MM.1S (cell line): Measurements from ENCODE around the gene HOXC6.
"Not testable (repeated sequence)": the region's sequence is repeated elsewhere in the genome, so short reads cannot be mapped to it uniquely, and the experiment has no call there.

ENCODE experiments used
- EZH2 ChIP-seq: fragments of 300-600 bp; sonication (generic); optimal IDR thresholded peaks from 2 replicates; pipeline ENCODE3; 2017; ENCODE audit warnings: low read depth, mild to moderate bottlenecking, antibody characterized with exemption, low read length, mixed read lengths
- EZH2phosphoT487 ChIP-seq: fragments of 300-600 bp; sonication (generic); IDR thresholded peaks from 2 replicates; pipeline ENCODE4 v1.6.1; 2018; ENCODE audit warnings: antibody characterized with exemption, low read length
- TF ChIP-seq, protein P1 (sequence below): fragments of 300-600 bp; sonication (generic); IDR thresholded peaks from 2 replicates; pipeline ENCODE4 v1.5.1; 2016; ENCODE audit warnings: antibody characterized with exemption, low read length, mixed read lengths

DNA sequence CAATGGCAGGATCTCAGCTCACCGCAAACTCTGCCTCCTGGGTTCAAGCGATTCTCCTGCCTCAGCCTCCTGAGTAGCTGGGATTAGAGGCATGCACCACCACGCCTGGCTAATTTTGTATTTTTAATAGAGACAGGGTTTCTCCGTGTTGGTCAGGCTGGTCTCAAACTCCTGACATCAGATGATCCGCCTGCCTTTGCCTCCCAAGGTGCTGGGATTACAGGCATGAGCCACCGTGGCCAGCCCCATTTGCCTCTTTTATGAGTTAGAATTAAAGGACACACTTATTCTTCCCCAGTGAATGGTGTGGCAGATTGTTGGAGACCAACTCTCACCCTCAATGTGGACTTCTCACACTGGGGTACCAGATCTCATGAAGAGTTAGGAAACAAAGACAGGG is 13.8 kb downstream of the HOXC6 start:
- TF ChIP-seq, protein P1, sequence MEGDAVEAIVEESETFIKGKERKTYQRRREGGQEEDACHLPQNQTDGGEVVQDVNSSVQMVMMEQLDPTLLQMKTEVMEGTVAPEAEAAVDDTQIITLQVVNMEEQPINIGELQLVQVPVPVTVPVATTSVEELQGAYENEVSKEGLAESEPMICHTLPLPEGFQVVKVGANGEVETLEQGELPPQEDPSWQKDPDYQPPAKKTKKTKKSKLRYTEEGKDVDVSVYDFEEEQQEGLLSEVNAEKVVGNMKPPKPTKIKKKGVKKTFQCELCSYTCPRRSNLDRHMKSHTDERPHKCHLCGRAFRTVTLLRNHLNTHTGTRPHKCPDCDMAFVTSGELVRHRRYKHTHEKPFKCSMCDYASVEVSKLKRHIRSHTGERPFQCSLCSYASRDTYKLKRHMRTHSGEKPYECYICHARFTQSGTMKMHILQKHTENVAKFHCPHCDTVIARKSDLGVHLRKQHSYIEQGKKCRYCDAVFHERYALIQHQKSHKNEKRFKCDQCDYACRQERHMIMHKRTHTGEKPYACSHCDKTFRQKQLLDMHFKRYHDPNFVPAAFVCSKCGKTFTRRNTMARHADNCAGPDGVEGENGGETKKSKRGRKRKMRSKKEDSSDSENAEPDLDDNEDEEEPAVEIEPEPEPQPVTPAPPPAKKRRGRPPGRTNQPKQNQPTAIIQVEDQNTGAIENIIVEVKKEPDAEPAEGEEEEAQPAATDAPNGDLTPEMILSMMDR: not testable (repeated sequence)
- not testable (repeated sequence) for TF ChIP-seq EZH2phosphoT487, EZH2
